ENCODE measurements around the gene MAP6D1. TPM values are rescaled to one million over a fixed set of nuclear protein-coding genes. Genes with fewer than 3 reads are reported as not detected.

The MAP6D1 gene
- total RNA-seq, 1 donor from 2014 or later = 1.9 TPM

DNA sequence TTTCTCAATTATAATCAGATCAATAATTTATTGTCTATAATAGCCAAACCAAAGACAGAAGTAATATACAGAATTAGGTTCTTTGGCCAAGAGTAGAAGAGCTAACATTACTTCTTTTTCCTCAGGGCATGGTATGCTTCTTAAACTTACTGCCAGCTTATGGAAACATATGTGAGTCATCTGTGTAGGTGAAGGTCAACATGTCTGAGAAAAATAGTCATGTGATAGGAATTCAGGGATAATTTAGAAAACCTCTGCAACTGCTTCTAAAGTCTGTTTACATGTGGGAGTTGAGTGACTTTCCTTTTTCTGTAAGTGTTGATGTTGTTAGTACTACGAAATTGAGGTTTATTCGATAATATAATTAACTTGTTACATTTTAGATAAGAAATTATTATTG lies 19.2 kb upstream of the MAP6D1 start:
- Mint-ChIP-seq H3K27me3 (no peaks in the 10 kb centered on the region), H3K4me1 (ENCODE audit: low read depth) (peaks cover 2% of the 10 kb centered on the region), H3K27ac (no peak overlapping the region), H3K9me3 (ENCODE audit: low read depth) (no peaks in the 10 kb centered on the region), H3K36me3 (ENCODE audit: insufficient read depth) (peaks cover 27% of the 10 kb centered on the region), H3K4me3 (ENCODE audit: low read depth) (no peak overlapping the region)
- TF ChIP-seq, protein P1, sequence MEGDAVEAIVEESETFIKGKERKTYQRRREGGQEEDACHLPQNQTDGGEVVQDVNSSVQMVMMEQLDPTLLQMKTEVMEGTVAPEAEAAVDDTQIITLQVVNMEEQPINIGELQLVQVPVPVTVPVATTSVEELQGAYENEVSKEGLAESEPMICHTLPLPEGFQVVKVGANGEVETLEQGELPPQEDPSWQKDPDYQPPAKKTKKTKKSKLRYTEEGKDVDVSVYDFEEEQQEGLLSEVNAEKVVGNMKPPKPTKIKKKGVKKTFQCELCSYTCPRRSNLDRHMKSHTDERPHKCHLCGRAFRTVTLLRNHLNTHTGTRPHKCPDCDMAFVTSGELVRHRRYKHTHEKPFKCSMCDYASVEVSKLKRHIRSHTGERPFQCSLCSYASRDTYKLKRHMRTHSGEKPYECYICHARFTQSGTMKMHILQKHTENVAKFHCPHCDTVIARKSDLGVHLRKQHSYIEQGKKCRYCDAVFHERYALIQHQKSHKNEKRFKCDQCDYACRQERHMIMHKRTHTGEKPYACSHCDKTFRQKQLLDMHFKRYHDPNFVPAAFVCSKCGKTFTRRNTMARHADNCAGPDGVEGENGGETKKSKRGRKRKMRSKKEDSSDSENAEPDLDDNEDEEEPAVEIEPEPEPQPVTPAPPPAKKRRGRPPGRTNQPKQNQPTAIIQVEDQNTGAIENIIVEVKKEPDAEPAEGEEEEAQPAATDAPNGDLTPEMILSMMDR (IDR thresholded peaks at IDR 0.05; ENCODE audit: unreplicated experiment) = no peak
- no peak for DNase-seq (ENCODE audit: low spot score, unreplicated experiment)

DNA sequence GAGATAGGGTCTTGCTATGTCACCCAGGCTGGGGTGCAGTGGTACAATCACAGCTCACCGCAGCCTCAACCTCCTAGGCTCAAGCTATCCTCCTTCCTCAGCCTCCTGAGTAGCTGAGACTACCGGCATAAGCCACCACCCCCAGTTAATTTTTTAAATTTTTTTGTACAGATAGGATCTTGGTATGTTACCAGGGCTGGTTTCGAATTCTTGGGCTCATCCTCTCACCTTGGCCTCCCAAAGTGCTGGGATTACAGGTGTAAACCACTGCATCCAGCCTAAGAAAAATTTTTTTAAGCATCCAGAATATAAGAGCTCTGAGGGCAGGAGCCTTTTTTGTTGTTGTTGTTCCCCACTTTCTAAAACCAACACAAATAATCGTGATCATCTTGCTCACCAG lies 14.4 kb upstream of the MAP6D1 start:
- no peak for DNase-seq (ENCODE audit: low spot score, unreplicated experiment)
- TF ChIP-seq, protein P1 (IDR thresholded peaks at IDR 0.05; ENCODE audit: unreplicated experiment) = no peak
- Mint-ChIP-seq H3K36me3 (ENCODE audit: insufficient read depth) (peaks cover 11% of the 10 kb centered on the region), H3K4me1 (ENCODE audit: low read depth) (no peaks in the 10 kb centered on the region), H3K27me3 (no peaks in the 10 kb centered on the region), H3K4me3 (ENCODE audit: low read depth) (no peak overlapping the region), H3K9me3 (ENCODE audit: low read depth) (no peaks in the 10 kb centered on the region), H3K27ac (no peak overlapping the region)

DNA sequence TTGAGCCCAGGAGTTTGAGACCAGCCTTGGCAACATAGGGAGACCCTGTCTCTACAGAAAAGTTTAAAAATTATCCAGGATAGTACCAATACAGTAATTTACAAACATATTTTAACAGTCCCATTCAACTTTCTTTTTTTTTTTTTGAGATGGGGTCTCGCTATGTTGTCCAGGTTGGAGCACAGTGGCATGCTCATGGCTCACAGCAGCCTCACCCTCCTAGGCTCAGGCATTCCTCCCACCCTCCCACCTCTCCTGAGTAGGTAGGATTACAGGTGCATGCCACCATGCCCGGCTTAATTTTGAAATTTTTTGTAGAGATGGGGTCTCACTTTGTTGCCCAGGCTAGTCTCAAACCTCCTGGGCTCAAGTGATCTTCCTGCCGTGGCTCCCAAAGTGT lies 12.5 kb upstream of the MAP6D1 start:
- Mint-ChIP-seq H3K27me3 (no peaks in the 10 kb centered on the region), H3K9me3 (ENCODE audit: low read depth) (no peaks in the 10 kb centered on the region), H3K4me3 (ENCODE audit: low read depth) (no peak overlapping the region), H3K36me3 (ENCODE audit: insufficient read depth) (peaks cover 12% of the 10 kb centered on the region), H3K4me1 (ENCODE audit: low read depth) (no peaks in the 10 kb centered on the region), H3K27ac (no peak overlapping the region)
- DNase-seq (ENCODE audit: low spot score, unreplicated experiment) = no peak
- TF ChIP-seq, protein P1 (IDR thresholded peaks at IDR 0.05; ENCODE audit: unreplicated experiment) = no peak

DNA sequence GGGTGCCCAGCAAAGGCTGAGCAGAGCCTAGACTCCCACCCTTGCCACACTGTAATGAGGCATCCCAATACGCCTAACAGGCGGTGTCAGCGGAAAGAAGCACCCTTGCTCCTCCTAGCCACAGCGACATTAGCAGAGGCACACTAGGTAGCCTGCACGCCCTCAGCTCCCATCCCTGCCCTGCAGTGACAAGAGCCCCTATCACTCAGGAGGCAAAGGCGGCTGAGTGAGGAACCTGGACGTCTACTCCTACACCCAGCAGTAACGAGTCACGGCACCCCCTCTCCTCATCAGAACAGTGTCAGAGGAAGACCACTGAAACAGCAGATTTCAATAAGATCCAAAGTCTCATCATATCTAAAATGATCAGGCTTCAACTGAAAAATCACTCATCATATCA lies 12.0 kb upstream of the MAP6D1 start:
- Mint-ChIP-seq H3K27me3 (no peaks in the 10 kb centered on the region), H3K4me3 (ENCODE audit: low read depth) (no peak overlapping the region), H3K27ac (no peak overlapping the region), H3K9me3 (ENCODE audit: low read depth) (no peaks in the 10 kb centered on the region), H3K36me3 (ENCODE audit: insufficient read depth) (peaks cover 12% of the 10 kb centered on the region), H3K4me1 (ENCODE audit: low read depth) (no peaks in the 10 kb centered on the region)
- TF ChIP-seq, protein P1 (IDR thresholded peaks at IDR 0.05; ENCODE audit: unreplicated experiment) = no peak
- DNase-seq (ENCODE audit: low spot score, unreplicated experiment) = no peak

DNA sequence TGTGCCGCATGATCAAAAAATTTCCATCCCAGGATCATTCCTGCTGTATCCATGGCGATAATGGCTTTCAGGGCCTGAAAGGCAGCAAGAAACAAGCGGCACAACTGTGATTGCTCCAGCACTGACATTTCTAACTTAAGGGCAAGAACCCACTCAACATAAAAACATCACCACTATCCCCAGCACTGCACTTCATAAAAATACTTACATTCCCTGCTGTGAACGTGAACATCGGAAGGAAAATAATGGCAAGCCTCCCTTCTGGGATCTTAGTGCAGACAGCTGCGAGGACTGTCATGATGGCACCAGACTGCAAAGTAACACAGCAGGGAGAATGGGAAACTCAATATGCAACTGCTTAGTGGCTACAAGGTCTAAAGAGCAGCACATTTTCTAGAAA lies 8.1 kb upstream of the MAP6D1 start:
- H3K36me3 Mint-ChIP-seq (ENCODE audit: insufficient read depth) = peaks cover 3% of the 10 kb centered on the region
- no peaks in the 10 kb centered on the region for H3K9me3 Mint-ChIP-seq (ENCODE audit: low read depth)
- no peaks in the 10 kb centered on the region for H3K4me1 Mint-ChIP-seq (ENCODE audit: low read depth)
- no peak for DNase-seq (ENCODE audit: low spot score, unreplicated experiment)
- TF ChIP-seq, protein P1 (IDR thresholded peaks at IDR 0.05; ENCODE audit: unreplicated experiment) = no peak
- peak overlapping the region; percentile 42 for H3K27ac Mint-ChIP-seq
- H3K27me3 Mint-ChIP-seq = no peaks in the 10 kb centered on the region
- H3K4me3 Mint-ChIP-seq (ENCODE audit: low read depth) = no peak overlapping the region

Data from progenitor cell of endocrine pancreas (in vitro differentiated cells).